H1 (cell line): ENCODE data around the gene CFAP53. TPM values are rescaled to one million over a fixed set of nuclear protein-coding genes. Genes with fewer than 3 reads are reported as not detected.

Experiments
- CTCF ChIA-PET: fragments of 300-600 bp; sonication (Branson Sonifier 250); formaldehyde crosslinking; loops from one replicate; lab custom pipeline; 2021; ENCODE audit not compliant: partially characterized antibody; lab: Charles Lee
- POLR2A ChIA-PET: fragments of 300-600 bp; sonication (Branson Sonifier 250); formaldehyde crosslinking; loops from one replicate; lab custom pipeline; 2021; ENCODE audit warnings: inconsistent platforms; ENCODE audit not compliant: partially characterized antibody; lab: Charles Lee
- DNase-seq, 2 experiments: peaks; one replicate each; pipeline versions ENCODE4 v3.0.0 to v3.0.0-alpha.2; 2010 to 2022; ENCODE audit warnings: low spot score in 2 of 2, low read depth in 1 of 2, mixed read lengths in 1 of 2
- FAIRE-seq: peaks from 2 replicates; lab custom pipeline; 2011; peaks lifted over from hg19 to GRCh38; lab: Jason Lieb, UNC
- H2AFZ ChIP-seq: 2 replicates; pipeline ENCODE4 v1.8.1; 2012; ENCODE audit warnings: low read length, inconsistent platforms
- H2AK5ac ChIP-seq: 2 replicates; pipeline ENCODE4 v1.6.1; 2013; ENCODE audit warnings: low read depth, low read length
- H2BK120ac ChIP-seq: replicated peaks from 2 replicates; pipeline ENCODE3; 2013; ENCODE audit warnings: low read depth, low read length, inconsistent platforms
- H2BK12ac ChIP-seq: 2 replicates; pipeline ENCODE4 v1.6.1; 2013; ENCODE audit warnings: low read depth, low read length
- H2BK15ac ChIP-seq: 2 replicates; pipeline ENCODE4 v1.6.1; 2013; ENCODE audit warnings: low read length
- H2BK20ac ChIP-seq: 2 replicates; pipeline ENCODE4 v1.6.1; 2013; ENCODE audit warnings: low read length
- H2BK5ac ChIP-seq: 2 replicates; pipeline ENCODE4 v1.6.1; 2013; ENCODE audit warnings: low read depth, low read length
- H3K14ac ChIP-seq: 2 replicates; pipeline ENCODE4 v1.6.1; 2013; ENCODE audit warnings: inconsistent platforms; ENCODE audit not compliant: insufficient read length
- H3K18ac ChIP-seq: 2 replicates; pipeline ENCODE4 v1.6.1; 2013; ENCODE audit warnings: low read length; ENCODE audit errors: extremely low read depth
- H3K23ac ChIP-seq: 2 replicates; pipeline ENCODE4 v1.6.1; 2013; ENCODE audit warnings: inconsistent platforms; ENCODE audit not compliant: insufficient read length
- H3K23me2 ChIP-seq: 2 replicates; pipeline ENCODE4 v1.6.1; 2013; ENCODE audit warnings: low read depth, low read length
- H3K27ac ChIP-seq: 2 replicates; pipeline ENCODE4 v1.6.1; 2011; ENCODE audit warnings: low read depth, low read length, inconsistent platforms
- H3K27me3 ChIP-seq, 4 experiments: replicated peaks in 1 of 4; 1 replicate in 1 of 4; 2 replicates in 3 of 4; pipeline versions ENCODE4 v1.6.1 to v1.8.1; 2011 to 2013; ENCODE audit warnings: low read length in 3 of 4, mild to moderate bottlenecking in 3 of 4, inconsistent platforms in 2 of 4, mixed read lengths in 2 of 4, moderate library complexity in 1 of 4; ENCODE audit not compliant: control insufficient read depth in 3 of 4, insufficient read depth in 3 of 4; ENCODE audit errors: extremely low read depth in 1 of 4
- H3K36me3 ChIP-seq, 4 experiments: 2 replicates each; pipeline versions ENCODE4 v1.6.1 to v1.8.1; 2011 to 2013; ENCODE audit warnings: mild to moderate bottlenecking in 4 of 4, low read length in 3 of 4, moderate library complexity in 2 of 4, control low read depth in 1 of 4, inconsistent platforms in 1 of 4; ENCODE audit not compliant: insufficient read depth in 4 of 4, control insufficient read depth in 2 of 4
- H3K4ac ChIP-seq: replicated peaks from 2 replicates; pipeline ENCODE3; 2013; ENCODE audit warnings: low read length, low read depth, mixed read lengths, inconsistent platforms; ENCODE audit not compliant: insufficient read length
- H3K4me1 ChIP-seq, 4 experiments: replicated peaks in 1 of 4; 1 replicate in 1 of 4; 2 replicates in 3 of 4; pipeline versions ENCODE4 v1.6.1 to v1.8.1; 2011 to 2013; ENCODE audit warnings: low read length in 3 of 4, inconsistent platforms in 2 of 4, mixed read lengths in 1 of 4; ENCODE audit not compliant: insufficient read depth in 4 of 4, control insufficient read depth in 3 of 4
- H3K4me2 ChIP-seq, 2 experiments: 2 replicates each; pipeline versions ENCODE4 v1.6.1 to v1.8.1; 2011 to 2013; ENCODE audit warnings: low read depth in 2 of 2, low read length in 2 of 2, control low read depth in 1 of 2, inconsistent platforms in 1 of 2, mild to moderate bottlenecking in 1 of 2; ENCODE audit not compliant: insufficient read depth in 1 of 2
- H3K4me3 ChIP-seq, 4 experiments: fragments of 200-600, 300-600 bp in 1 of 4; sonication (generic), shearing (Covaris generic), sonication (Bioruptor Twin) in 1 of 4; 2 replicates each; pipeline versions ENCODE4 v1.5.1 to v1.8.1; 2011 to 2016; ENCODE audit warnings: low read length in 4 of 4, low read depth in 3 of 4, control low read depth in 2 of 4, inconsistent platforms in 2 of 4, mild to moderate bottlenecking in 2 of 4, mixed read lengths in 1 of 4, moderate library complexity in 1 of 4; ENCODE audit not compliant: insufficient read depth in 2 of 4; ENCODE audit errors: extremely low read depth in 1 of 4
- H3K56ac ChIP-seq: replicated peaks from 2 replicates; pipeline ENCODE3; 2013; ENCODE audit warnings: low read depth, mild to moderate bottlenecking, mixed read lengths, low read length, inconsistent platforms; ENCODE audit not compliant: insufficient read length
- H3K79me1 ChIP-seq: 2 replicates; pipeline ENCODE4 v1.6.1; 2013; ENCODE audit warnings: low read depth, low read length, control low read depth
- H3K79me2 ChIP-seq, 2 experiments: 2 replicates each; pipeline versions ENCODE4 v1.6.1 to v1.8.1; 2012 to 2013; ENCODE audit warnings: low read length in 2 of 2, mild to moderate bottlenecking in 2 of 2, inconsistent platforms in 1 of 2; ENCODE audit not compliant: insufficient read depth in 2 of 2, control insufficient read depth in 1 of 2
- H3K9ac ChIP-seq, 4 experiments: replicated peaks in 1 of 4; 1 replicate in 1 of 4; 2 replicates in 3 of 4; pipeline versions ENCODE4 v1.6.1 to v1.8.1; 2011 to 2013; ENCODE audit warnings: low read depth in 3 of 4, low read length in 3 of 4, control low read depth in 2 of 4, mild to moderate bottlenecking in 2 of 4, moderate library complexity in 2 of 4, inconsistent platforms in 1 of 4; ENCODE audit errors: extremely low read depth in 1 of 4
- H3K9me3 ChIP-seq, 2 experiments: 2 replicates each; pipeline versions ENCODE4 v1.6.1 to v1.8.1; 2012 to 2013; ENCODE audit warnings: mild to moderate bottlenecking in 2 of 2, moderate library complexity in 2 of 2, control low read depth in 1 of 2, inconsistent platforms in 1 of 2, low read depth in 1 of 2, low read length in 1 of 2, mixed read lengths in 1 of 2; ENCODE audit not compliant: insufficient read depth in 2 of 2
- H4K20me1 ChIP-seq, 2 experiments: replicated peaks in 1 of 2; 2 replicates each; pipeline versions ENCODE3 to v1.8.1; 2011 to 2013; ENCODE audit warnings: inconsistent platforms in 2 of 2, low read length in 2 of 2, mild to moderate bottlenecking in 1 of 2; ENCODE audit not compliant: insufficient read depth in 2 of 2, control insufficient read depth in 1 of 2
- H4K5ac ChIP-seq: 2 replicates; pipeline ENCODE4 v1.6.1; 2013; ENCODE audit warnings: low read length, low read depth, mixed read lengths, inconsistent platforms; ENCODE audit not compliant: insufficient read length
- H4K8ac ChIP-seq: 2 replicates; pipeline ENCODE4 v1.8.0; 2013; ENCODE audit warnings: mild to moderate bottlenecking, moderate library complexity, low read length, inconsistent platforms; ENCODE audit not compliant: insufficient read depth; ENCODE audit errors: extremely low read depth
- H4K91ac ChIP-seq: replicated peaks from 2 replicates; pipeline ENCODE3; 2013; ENCODE audit warnings: low read length, mixed read lengths, inconsistent platforms; ENCODE audit not compliant: insufficient read length
- CBX5 ChIP-seq: fragments of 300-800, 300-1000 bp; sonication (generic); IDR thresholded peaks from 2 replicates; pipeline ENCODE4 v1.7.1; 2016; ENCODE audit warnings: antibody characterized with exemption, low read length, low read depth
- CEBPB ChIP-seq: IDR thresholded peaks from 2 replicates; pipeline ENCODE4 v1.6.1; 2012; ENCODE audit warnings: low read depth, low read length
- EZH2 ChIP-seq: fragments of 200-600 bp; sonication (generic); IDR thresholded peaks from 2 replicates; pipeline ENCODE4 v1.7.1; 2012; ENCODE audit warnings: low read depth, mild to moderate bottlenecking, moderate library complexity, low read length, inconsistent platforms; ENCODE audit not compliant: severe bottlenecking
- POU5F1 ChIP-seq: IDR thresholded peaks from 2 replicates; pipeline ENCODE4 v1.6.1; 2011; ENCODE audit warnings: low read depth, mild to moderate bottlenecking, low read length, moderate library complexity
- RFX5 ChIP-seq: IDR thresholded peaks from 2 replicates; pipeline ENCODE4 v1.6.1; 2011; ENCODE audit warnings: low read depth, low read length, improper control_type of control experiment, borderline replicate concordance
- RNF2 ChIP-seq: fragments of 200-900, 300-1000 bp; sonication (generic); IDR thresholded peaks from 2 replicates; pipeline ENCODE4 v1.7.1; 2016; ENCODE audit warnings: borderline replicate concordance, low read depth, mild to moderate bottlenecking, antibody characterized with exemption, low read length; ENCODE audit not compliant: poor library complexity, severe bottlenecking; ENCODE audit errors: missing control alignments
- RXRA ChIP-seq: IDR thresholded peaks from 2 replicates; pipeline ENCODE4 v1.6.1; 2011; ENCODE audit warnings: low read depth, mild to moderate bottlenecking, low read length, moderate library complexity; ENCODE audit not compliant: insufficient read depth
- SIN3A ChIP-seq, 2 experiments: IDR thresholded peaks in 1 of 2; conservative IDR thresholded peaks in 1 of 2; 2 replicates each; pipeline ENCODE4 v1.6.1; 2011 to 2012; ENCODE audit warnings: low read length in 2 of 2, improper control_type of control experiment in 1 of 2, low read depth in 1 of 2, mild to moderate bottlenecking in 1 of 2
- TAF1 ChIP-seq: IDR thresholded peaks from 2 replicates; pipeline ENCODE4 v1.6.1; 2011; ENCODE audit warnings: mild to moderate bottlenecking, low read depth, low read length
- WGBS, 2 experiments: shearing (Covaris generic) in 1 of 2; methylation state at CpG; one replicate each; pipeline versions ENCODE4 v1.1.6 to v1.1.7; 2013 to 2015; ENCODE audit warnings: low lambda C conversion rate in 2 of 2, mixed read lengths in 2 of 2, inconsistent platforms in 1 of 2, low coverage in 1 of 2, missing lambda C conversion rate in 1 of 2; ENCODE audit not compliant: insufficient replicate concordance in 2 of 2, insufficient coverage in 1 of 2, insufficient read length in 1 of 2; ENCODE audit errors: extremely low coverage in 1 of 2, missing lambda C conversion rate in 1 of 2; 5-methylcytosine and 5-hydroxymethylcytosine counted together
- polyA plus RNA-seq, 7 experiments: library from polyadenylated mRNA; depleted of rRNA in 3 of 7; stranded (reverse) in 5 of 7; unstranded in 2 of 7; fragments of >200 nt in 5 of 7; fragments of 200-250 nt in 2 of 7; gene quantifications; 1 replicate in 5 of 7; 2 replicates in 1 of 7; 4 replicates in 1 of 7; pipeline versions ENCODE4 v1.2.1 to v1.2.3, GENCODE V29; 2011 to 2013; ENCODE audit warnings: missing spikeins in 2 of 7, mixed read lengths in 2 of 7
- total RNA-seq: library from RNA; stranded (reverse); fragmentation: NEBNext Ultra II Directional; extraction: Animal tissue kit (Norgen Biotek cat#: 25700); gene quantifications from 2 replicates; pipeline ENCODE4 v1.2.1, GENCODE V29; 2021

Gene CFAP53
- total and polyA plus RNA-seq, 2 of the 8 experiments (the other 6 are each of a cell fraction or from before 2014, with no cell fraction given), result 0.08 to 0.30 TPM

- Histone ChIP-seq H2AFZ (no peak overlapping the region), H2BK12ac (no peak overlapping the region), H3K4me3 (no peak overlapping the region), H4K20me1 (peaks cover 5 to 7% of the 10 kb centered on the region in 2 experiments), H2AK5ac (no peak overlapping the region), H4K8ac (no peak overlapping the region), H3K79me1 (no peaks in the 10 kb centered on the region), H3K56ac (no peak overlapping the region), H2BK15ac (no peak overlapping the region), H4K5ac (no peak overlapping the region), H3K36me3 (no peaks in the 10 kb centered on the region), H3K9ac (no peak overlapping the region), H3K23ac (no peak overlapping the region), H2BK5ac (no peak overlapping the region), H4K91ac (no peak overlapping the region), H3K4me2 (no peak overlapping the region), H3K79me2 (no peaks in the 10 kb centered on the region), H3K9me3 (no peaks in the 10 kb centered on the region), H3K23me2 (peaks cover 16% of the 10 kb centered on the region; the same call in 1 of the 2 replicates), H3K27ac (no peak overlapping the region), H2BK20ac (no peak overlapping the region), H2BK120ac (no peak overlapping the region), H3K4ac (no peak overlapping the region), H3K4me1 (peaks cover 0 to 12% (median 9%) of the 10 kb centered on the region in 4 experiments; a peak in 5 of 7 replicates), H3K27me3 (peaks cover 23 to 44% (median 37%) of the 10 kb centered on the region in 4 experiments), H3K14ac (no peak overlapping the region), H3K18ac (no peak overlapping the region)
- WGBS, 2 experiments, result 84% methylated on average over 1 of the region's 1 CpG; no CpG with 5 or more reads in 1 of the 2 experiments
- TF ChIP-seq TAF1 (no peak), RXRA (no peak), EZH2 (no peak), RFX5 (no peak), POU5F1 (no peak), SIN3A (conservative IDR thresholded peaks at IDR 0.05 in 1 of 2, IDR thresholded peaks at IDR 0.05 in 1 of 2; ENCODE audit: low read depth in 1 of 2, low read length in 2 of 2) (no peak), CEBPB (no peak), RNF2 (no peak), CBX5 (no peak)
- ChIA-PET POLR2A (no interaction called here), CTCF (interaction anchor here (0.8 to 1.3 kb wide), 3 partner anchors 11 to 136 kb away, joined by 3 to 4 read pairs (median 4); no protein-coding TSS in a partner anchor)
- no peak for FAIRE-seq
- DNase-seq, result no peak
Observed at GRCh38 chr18:50190926-50191325, 75.4 kb downstream of the CFAP53 start.
